ENCODE results near the gene KRT7. TPM values are rescaled to one million over a fixed set of nuclear protein-coding genes. Genes with fewer than 3 reads are reported as not detected.
A peak's percentile ranks its signal among the peaks of the same experiment; 100 is the strongest.

Gene KRT7
- total RNA-seq, 1 experiment from 2014 or later: 2.3 TPM

DNA sequence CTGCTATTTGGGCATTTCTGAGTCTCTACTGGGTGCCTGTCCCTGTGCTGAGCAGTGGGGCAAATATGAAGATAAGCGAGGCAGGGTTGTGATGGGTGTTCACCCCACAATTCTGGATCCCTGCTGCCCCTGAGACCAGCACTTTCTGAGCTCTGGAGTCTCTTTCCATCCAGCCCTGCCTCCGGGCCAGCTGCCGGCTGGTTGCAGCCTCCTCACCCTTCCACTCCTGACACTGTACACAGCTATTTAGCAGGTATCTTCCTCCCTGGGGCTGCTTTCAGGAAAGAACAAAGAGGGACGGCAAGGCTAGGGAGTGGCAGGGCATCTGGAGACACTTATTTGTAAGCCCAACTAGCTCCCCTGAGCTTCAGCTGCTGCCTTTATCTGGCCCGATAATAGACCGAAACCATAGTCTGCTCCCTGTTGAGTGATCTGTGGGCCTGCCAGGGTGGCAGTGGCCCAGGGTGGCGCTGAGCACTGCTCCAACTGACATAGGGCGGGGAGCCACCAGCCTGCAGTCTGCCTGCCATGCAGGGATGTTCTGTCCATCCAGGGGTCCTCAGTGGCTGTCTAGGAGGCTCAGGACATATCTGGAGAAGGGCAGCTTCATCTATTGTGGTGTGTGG is 33.6 kb upstream of the KRT7 start:
- DNase-seq (ENCODE audit: low read depth): no peak

DNA sequence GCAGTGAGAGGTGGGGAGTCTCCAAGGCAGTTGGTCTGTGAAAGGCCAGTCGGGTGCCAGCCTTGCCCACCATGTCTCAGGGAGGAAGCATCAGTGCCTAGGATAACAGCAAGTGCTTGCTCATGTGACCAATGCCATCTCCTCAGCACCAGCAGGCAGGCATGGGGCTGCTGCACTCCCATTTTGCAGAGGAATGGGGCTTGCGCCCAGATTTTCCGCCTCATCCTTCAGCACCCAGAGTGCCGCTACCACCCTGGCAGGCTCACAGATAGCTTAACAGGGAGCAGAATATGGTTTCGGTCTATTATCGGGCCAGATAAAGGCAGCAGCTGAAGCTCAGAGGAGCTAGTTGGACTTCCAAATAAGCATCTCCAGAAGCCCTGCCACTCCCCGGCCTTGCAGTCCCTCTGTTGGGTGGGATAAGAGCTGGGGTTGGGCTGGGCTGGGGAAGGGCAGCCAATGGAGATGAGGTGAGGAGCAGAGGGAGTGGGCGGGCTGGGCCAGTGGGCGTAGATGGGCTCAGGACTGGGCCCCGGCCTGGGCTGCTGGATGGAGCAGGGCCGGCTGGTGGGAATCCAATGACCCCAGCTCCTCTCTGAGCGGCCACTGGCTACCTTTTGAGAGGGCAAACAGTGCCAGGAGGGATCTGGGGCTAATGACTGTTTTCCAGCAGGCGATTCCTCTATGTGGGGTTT is 32.8 kb upstream of the KRT7 start:
- DNase-seq (ENCODE audit: low read depth): no peak

DNA sequence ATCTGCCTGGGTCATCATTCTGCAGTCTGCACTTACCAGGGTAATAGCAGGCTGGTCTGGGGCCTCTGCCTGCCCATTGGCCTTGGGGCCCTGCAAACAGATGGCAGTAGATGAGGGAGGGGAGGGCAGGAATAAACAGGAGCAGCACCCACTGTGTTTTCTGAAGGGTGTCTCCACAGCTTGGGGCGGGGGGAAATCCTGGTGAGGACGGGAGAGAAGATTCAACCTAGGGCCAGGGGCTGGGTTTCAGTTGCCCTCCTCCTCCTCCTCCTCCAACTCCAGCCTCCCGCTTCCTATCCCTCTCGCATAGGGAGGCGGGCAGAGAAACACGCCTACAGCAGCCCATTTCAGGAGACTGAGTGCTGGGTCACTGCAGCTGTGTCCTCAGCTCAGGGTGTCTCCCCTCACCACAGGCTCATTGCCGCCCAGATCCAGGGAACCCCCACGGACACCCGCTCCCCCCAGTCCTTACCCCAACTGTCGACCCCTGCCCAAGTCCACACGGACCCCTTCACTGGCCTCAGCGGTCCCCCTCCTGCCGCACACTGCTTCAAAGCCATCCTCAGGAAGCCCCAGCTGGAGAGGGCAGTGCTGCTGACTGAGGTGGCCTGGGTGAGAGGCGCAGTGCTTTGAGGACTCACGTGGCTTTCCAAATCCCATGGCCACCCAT is 32.1 kb upstream of the KRT7 start:
- no peak for DNase-seq (ENCODE audit: low read depth)

DNA sequence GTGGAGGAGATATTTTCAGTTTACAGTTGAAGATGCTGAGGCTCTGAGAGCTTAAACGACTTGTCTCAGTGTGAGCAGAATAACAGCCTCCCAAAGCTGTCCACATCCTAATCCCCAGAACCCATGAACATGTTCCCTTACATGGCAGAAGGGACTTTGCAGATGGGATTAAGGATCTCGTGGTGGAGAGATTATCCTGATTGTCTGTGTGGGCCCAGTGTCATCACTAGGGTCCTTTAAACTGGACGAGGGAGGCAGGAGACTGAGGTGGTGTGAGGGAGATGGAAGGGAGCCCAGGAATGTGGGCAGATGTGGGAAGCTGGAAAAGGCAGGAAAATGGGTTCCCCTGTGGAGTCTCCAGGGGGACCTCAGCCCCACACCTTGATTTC is 31.6 kb upstream of the KRT7 start:
- no peak for DNase-seq (ENCODE audit: low read depth)

GRCh38 chr12:52202361-52203078 is 30.5 kb upstream of the KRT7 start:
- DNase-seq (ENCODE audit: low read depth): no peak

- DNase-seq (ENCODE audit: low read depth): peak; percentile 83
Observed at GRCh38 chr12:52203079-52203921, 29.7 kb upstream of the KRT7 start.

DNA sequence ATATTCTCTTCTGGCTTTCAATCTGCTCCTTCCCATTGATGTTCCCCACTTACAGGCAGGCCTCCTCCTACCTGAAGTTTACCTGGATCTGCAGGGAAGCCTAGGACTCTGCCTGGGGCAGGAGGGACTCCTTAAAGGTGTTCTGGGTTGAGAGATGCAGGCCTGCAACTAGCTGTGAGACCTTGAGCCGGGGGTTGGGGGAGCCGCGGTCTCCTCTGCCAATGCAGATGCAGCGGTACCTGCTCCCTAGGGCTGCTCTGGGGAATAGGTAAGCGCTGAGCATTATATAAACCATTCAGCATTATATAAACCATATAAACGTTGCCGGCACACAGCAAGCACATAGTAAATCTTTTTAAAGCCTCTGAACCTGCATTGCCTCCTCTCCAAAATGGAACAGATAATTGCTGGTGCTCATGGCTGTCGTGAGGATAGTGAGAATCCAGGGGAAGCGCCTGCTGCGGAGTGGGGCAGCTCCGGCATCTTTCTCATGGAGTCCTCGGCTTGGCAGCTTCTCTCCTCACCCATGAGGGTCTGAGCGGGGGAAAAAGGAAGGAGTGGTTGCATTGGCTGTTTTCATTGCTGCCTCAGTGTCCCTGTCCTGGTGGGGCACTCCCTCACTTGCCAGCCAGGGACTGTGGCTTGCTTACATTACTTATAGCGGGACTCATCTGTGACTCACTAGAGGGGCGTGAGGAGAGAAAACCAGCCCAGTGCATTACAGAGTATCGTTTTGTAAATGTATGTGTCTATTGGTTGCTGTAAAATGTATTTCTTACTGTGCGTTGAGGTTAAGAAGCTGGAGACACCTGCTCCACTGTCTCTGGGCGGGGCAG is 28.7 kb upstream of the KRT7 start:
- no peak for DNase-seq (ENCODE audit: low read depth)

DNA sequence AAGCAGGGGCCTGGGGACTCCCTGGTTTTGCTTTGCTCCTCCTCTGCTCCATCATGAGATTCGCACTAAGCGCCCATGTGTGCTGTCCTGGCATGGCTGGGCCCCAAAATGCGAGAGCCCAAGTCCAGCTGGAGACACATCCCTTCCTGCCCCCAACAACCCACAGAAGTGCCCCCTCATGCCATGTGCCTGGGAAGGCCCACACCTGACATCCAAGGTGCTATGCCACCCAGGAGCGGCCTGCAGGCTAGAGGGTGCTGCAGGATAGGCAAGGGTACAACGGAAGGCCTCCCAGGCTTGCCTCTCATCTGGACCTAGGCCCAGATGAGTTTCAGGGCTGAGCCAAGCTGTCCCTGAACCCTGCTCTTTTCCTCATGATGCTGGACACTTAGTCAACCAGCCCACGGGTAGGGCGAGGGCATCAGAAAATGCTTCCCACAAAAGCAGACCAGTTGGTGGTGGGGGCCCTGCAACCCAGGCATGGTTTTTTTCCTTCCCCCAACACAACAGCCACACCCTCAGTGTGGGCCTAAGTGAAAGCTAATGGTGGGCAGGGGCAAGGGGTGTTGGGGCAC is 28.0 kb upstream of the KRT7 start:
- DNase-seq (ENCODE audit: low read depth): no peak

- no peak for DNase-seq (ENCODE audit: low read depth)
Observed at GRCh38 chr12:52205612-52206303, 27.3 kb upstream of the KRT7 start.

GRCh38 chr12:52206304-52207040 is 26.6 kb upstream of the KRT7 start:
- no peak for DNase-seq (ENCODE audit: low read depth)

DNA sequence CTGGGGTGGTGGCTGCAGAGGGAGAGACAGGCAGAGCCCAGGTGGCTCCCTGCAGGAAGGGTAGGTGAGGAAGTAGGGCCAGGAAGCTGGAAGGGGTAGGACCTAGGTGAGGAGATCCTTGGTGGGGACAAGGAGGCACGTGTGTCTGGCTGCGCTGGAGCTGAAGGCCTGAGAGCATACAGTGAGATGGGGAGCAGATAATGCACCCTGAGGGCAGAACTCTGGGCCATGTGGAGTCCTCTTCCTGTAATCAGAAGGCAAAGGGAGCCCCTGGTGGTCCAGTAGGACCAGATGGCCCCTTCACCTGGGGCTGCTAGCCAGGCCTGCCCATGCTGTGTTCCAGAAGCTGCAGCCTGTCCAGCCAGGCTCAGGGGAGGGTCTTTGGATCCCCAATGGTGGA is 25.9 kb upstream of the KRT7 start:
- no peak for DNase-seq (ENCODE audit: low read depth)

DNA sequence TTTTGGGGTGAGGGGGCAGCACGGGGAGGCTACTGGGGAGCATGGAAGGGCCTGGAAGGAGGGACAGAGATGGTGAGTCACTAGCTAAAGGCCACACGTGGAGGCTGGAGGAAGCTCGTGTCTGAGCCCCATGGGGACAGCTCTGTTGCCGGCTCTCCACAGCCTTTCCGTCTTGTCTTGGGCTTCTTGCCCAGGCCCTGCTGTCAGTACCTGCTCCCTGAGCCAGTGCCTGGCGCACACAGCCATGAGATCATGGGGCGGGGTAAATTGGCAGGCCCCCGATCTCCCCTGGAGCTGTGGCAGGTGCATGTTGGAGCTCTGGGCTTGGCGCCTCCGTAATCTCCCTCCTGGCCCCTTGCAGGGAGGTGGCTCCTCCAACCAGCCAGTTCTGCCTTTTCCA is 25.1 kb upstream of the KRT7 start:
- peak; percentile 73 for DNase-seq (ENCODE audit: low read depth)

- DNase-seq (ENCODE audit: low read depth): no peak
Observed at GRCh38 chr12:52208424-52209165, 24.4 kb upstream of the KRT7 start.

- no peak for DNase-seq (ENCODE audit: low read depth)
Observed at GRCh38 chr12:52209321-52209720, 23.7 kb upstream of the KRT7 start.

DNA sequence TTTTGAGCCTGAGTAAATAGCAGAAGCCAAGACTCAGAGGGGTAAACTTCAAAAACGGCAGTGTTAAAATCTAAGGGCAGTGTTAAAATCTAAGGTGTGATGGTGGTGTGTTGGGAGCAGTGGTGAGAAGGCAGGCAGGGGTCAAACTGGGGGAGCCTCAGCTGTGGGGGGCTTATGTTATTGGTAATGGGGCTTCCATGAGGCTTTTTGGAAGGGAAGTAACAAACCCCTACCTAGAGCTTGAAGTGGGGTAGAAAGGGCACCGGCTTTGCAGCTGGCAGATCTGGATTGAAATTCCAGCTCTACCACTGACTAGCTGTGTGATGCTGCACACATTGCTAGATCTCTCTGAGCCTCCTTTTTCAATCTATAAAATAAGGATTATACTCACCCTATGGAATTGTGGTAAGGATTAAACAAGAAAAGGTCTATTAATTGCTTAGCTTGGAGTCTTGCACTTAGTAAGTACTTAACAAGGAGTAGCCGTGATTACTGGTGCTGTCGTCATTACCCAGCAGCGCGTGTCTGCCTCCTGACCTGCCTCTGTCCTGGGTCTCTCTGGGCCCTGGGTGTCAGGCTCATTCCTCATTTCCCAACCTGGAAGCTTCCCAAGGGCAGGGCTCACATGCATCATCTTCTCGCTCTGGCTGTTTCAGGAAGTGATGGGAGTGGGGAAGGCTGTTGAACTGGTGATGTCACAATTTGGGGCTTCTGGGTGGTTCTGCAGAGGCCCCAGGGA is 22.7 kb upstream of the KRT7 start:
- peak; percentile 57 for DNase-seq (ENCODE audit: low read depth)

- no peak for DNase-seq (ENCODE audit: low read depth)
Observed at GRCh38 chr12:52210925-52211650, 22.0 kb upstream of the KRT7 start.

Measured in RPMI7951 (cell line).